ENCODE data around the gene N4BP3.
"Not testable (repeated sequence)": the region's sequence is repeated elsewhere in the genome, so short reads cannot be mapped to it uniquely, and the experiment has no call there.

The N4BP3 gene

GRCh38 chr5:178123094-178123965, 10.0 kb downstream of the N4BP3 start:
- DNase-seq: no peak

- no peak for DNase-seq
Observed at GRCh38 chr5:178123966-178124925, 10.9 kb downstream of the N4BP3 start.

- no peak for DNase-seq
Observed at GRCh38 chr5:178125253-178125906, 12.0 kb downstream of the N4BP3 start.

DNA sequence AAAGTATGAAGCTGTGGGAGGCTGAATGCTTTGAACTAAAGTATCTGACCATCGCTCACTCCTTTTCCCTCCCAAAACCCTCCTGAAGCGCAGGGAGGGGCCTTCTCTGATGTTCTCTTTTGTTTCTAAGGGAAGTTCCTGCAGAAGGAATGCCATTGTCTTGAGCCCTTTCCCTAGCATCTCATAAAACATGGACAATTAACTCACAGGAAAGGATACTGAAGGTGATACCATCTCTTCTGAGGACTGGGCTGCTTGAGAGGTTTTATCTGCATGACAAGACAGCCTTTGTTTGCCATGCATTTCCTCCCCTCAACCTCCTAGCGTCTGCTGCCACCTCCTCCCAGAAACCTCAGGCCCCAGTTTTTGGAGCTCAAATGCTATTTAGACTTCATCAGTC, 13.2 kb downstream of the N4BP3 start:
- DNase-seq: no peak

DNA sequence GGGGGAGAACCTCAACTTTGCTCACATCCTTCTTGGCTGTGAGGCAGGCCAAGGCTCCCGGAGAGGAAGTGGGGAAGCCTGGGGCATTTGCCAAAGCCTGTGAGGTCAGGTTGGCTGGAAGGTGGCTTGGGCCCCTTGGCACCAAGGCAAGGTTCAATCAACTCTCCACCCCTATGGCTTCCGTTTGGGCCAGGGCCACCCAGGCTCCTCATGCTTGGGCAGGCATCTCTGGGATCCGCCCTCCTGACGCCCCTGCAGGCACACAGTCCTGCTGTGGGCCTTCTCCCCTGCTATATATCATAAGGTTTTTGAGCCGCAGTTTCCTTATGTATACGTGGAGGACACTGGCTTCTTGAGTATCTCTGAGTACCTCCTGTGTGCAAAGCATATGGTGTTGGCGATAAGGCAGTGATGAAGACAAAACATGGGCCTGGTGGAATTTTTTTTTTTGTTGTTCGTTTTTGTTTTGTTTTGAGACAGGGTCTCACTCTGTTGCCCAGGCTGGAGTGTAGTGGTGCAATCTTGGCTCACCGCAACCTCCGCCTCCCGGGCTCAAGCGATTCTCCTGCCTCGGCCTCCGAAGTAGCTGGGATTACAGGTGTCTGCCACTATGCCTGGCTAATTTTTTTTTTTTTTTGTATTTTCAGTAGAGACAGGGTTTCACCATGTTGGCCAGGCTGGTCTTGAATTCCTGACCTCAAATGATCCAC, 14.1 kb downstream of the N4BP3 start:
- not testable (repeated sequence) for DNase-seq

- no peak for DNase-seq
Observed at GRCh38 chr5:178129296-178129695, 16.0 kb downstream of the N4BP3 start.

GRCh38 chr5:178130234-178130575, 16.9 kb downstream of the N4BP3 start:
- DNase-seq: not testable (repeated sequence)

GRCh38 chr5:178130576-178131445, 17.5 kb downstream of the N4BP3 start, which contains the start of gene RMND5B:
Gene RMND5B, plus strand, starts transcription at chr5:178131014. Its CDS starts 7,106 bp downstream, at chr5:178138120.
- peak; percentile 69 for DNase-seq

- no peak for DNase-seq
Observed at GRCh38 chr5:178131446-178131996, 18.2 kb downstream of the N4BP3 start.

DNA sequence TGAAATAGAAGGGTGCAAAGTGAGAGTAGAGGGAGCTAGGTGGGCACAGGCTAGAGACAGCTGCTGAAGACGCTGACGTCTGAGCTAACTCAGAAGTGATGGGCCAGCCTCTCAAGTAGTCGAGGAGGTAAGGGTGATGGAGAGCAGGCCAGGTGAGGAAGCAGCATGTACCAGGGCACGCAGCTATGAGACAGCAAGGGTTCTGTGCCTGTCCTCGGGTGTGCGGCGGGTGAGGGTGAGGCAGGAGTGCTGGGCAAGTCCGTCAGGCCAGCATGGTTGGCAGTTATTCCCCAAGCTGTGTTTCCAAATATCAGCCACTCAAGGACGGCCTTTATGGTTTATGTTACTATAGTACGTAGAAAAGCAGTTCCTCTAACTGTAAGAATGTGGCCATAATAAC, 23.7 kb downstream of the N4BP3 start:
- DNase-seq: no peak

- DNase-seq: no peak
Observed at GRCh38 chr5:178137991-178138390, 24.7 kb downstream of the N4BP3 start.

DNA sequence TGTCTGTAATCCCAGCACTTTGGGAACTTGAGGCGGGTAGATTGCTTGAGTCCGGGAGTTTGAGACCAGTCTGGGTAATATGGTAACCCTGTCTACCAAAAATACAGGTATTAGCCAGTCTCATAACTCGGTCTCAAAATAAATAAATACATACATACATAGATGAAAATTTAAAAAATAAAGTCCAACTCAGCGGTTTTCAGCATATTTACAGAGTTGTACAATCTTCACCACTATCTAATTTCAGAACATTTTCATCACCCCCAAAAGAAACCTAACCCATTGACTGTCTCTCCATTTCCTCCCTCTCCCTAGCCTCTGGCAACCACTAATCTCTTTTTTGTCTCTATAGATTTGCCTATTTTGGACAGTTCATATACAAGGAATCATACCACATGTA, 28.2 kb downstream of the N4BP3 start:
- DNase-seq: no peak

DNA sequence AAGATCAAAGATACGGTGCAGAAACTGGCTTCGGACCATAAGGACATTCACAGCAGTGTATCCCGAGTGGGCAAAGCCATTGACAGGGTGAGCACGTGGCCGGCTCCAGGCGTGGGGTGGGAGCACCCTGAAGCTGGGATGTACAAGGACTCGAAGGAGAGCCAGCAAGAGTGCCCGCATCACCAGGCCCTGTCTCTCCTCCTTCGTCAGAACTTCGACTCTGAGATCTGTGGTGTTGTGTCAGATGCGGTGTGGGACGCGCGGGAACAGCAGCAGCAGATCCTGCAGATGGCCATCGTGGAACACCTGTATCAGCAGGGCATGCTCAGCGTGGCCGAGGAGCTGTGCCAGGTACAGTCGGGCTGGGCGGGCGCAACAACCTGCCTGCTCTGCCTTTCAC, 29.3 kb downstream of the N4BP3 start:
- no peak for DNase-seq

DNA sequence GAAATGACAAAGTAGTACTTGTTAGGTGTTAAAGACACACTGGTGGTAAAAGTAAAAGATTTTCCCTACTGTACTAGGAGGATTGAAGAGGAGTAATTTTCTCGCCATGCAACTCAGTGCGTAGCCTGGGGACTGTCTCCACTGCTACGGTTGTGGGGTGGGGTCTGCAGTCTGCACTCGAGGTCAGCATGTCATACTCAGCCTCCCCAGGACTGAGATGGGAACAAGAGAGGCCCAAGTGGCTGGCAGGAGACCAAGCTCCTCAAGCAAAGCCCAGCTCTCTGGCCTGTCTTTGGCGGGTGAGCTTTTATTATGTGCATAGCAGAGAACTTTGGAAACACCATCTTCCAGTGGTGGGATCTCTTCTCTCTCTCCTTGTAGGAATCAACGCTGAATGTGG, 29.9 kb downstream of the N4BP3 start:
- DNase-seq: no peak

GRCh38 chr5:178143901-178144300, 30.6 kb downstream of the N4BP3 start:
- no peak for DNase-seq

DNA sequence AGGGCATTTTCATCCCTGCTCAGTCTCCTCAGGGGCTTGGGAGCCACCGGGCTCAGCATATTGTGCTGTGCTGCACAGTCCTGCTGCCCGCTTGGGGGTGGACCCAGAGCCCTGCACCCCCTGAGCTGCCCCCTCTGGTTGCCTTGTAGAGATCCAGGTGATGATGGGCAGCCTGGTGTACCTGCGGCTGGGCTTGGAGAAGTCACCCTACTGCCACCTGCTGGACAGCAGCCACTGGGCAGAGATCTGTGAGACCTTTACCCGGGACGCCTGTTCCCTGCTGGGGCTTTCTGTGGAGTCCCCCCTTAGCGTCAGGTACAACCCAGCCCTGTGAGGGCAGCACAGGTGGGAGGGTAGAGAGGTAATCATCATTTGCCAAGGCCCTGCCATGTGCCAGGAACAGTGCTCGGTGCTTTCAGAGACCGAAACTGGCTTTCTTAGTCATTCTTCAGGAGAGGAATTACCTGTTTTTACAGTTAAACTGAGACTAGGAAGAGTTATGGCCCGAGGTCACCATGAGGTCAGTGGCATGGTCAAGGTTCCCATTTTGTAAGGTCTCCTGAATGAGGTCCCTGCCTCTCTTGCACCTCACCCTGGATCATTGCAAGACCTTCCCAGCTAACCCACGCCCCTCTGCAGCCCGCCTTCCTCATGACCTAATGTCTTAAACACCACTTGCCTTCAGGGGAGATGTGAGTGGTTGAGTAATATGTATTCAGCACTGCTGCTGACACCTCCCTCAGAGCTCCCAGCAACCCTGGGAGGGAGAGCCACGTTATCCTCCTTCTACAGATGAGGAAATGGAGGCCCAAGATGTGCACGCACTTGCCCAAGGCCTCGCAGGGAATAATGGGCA, 32.9 kb downstream of the N4BP3 start:
- DNase-seq: peak; percentile 46

DNA sequence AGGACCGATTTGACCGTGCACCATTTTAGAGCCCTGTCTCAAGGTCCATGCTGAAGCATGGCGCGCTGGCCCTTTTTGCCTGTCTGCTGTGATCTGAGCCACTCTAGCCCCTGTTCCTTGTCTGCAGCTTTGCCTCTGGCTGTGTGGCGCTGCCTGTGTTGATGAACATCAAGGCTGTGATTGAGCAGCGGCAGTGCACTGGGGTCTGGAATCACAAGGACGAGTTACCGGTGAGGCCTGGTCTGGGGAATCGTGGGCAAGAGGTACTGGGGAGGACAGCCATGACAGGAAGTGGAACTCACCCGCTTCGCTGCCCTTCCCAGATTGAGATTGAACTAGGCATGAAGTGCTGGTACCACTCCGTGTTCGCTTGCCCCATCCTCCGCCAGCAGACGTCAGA, 34.1 kb downstream of the N4BP3 start:
- DNase-seq: no peak

DNA sequence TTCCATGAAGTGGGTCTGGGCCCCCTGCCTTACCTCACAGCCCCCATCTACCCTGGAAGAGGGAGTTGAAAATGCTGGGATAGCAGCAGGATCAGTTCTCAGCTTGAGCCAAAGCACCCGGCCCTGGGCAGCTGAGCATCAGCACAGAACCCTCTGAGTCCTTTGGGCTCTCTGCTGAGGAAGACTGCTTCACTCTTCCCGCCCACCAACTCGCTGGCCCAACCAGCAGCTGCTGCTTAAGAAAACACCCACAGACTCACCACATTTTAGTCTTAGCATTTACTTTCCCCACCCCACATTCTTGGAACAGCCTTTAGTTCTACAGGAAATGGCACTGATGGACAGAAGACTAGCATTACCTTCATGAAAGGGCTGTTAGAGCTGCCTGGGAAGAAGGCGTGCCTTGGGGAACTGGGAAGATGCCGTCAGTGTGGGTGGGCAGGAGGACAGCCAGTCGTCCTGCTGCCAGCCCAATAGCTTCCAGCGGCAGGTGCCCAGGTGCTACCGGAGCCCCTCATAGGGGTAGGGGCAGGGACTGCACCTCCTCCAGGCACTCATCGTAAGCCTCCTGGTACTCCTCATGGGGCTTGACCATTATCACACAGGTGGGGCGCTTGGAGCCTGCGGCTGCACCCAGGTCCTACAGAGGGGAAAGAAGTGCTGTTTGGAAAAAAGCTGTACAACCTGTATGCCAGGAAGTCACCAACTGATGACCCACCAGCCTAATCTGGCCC, 36.0 kb downstream of the N4BP3 start:
- DNase-seq: no peak

GRCh38 chr5:178150977-178151734, 37.8 kb downstream of the N4BP3 start:
- DNase-seq: no peak

All from GDM1 (cell line).